Fibroblast of mammary gland (primary cell): ENCODE measurements around the gene GABRR2.
"Not testable (repeated sequence)": the region's sequence is repeated elsewhere in the genome, so short reads cannot be mapped to it uniquely, and the experiment has no call there.

Experiments used
- DNase-seq: peaks from one replicate; pipeline ENCODE4 v3.0.0-alpha.2; 2010; ENCODE audit warnings: low read depth
- H3K4me3 ChIP-seq: 2 replicates; pipeline ENCODE4 v1.5.1; 2011; ENCODE audit warnings: low read depth, mild to moderate bottlenecking, low read length, moderate library complexity; ENCODE audit not compliant: control insufficient read depth
- CTCF ChIP-seq: conservative IDR thresholded peaks from 2 replicates; pipeline ENCODE4 v1.5.1; 2011; ENCODE audit warnings: low read depth, low read length, inconsistent platforms; ENCODE audit not compliant: control insufficient read depth, insufficient read depth

GABRR2 gene

DNA sequence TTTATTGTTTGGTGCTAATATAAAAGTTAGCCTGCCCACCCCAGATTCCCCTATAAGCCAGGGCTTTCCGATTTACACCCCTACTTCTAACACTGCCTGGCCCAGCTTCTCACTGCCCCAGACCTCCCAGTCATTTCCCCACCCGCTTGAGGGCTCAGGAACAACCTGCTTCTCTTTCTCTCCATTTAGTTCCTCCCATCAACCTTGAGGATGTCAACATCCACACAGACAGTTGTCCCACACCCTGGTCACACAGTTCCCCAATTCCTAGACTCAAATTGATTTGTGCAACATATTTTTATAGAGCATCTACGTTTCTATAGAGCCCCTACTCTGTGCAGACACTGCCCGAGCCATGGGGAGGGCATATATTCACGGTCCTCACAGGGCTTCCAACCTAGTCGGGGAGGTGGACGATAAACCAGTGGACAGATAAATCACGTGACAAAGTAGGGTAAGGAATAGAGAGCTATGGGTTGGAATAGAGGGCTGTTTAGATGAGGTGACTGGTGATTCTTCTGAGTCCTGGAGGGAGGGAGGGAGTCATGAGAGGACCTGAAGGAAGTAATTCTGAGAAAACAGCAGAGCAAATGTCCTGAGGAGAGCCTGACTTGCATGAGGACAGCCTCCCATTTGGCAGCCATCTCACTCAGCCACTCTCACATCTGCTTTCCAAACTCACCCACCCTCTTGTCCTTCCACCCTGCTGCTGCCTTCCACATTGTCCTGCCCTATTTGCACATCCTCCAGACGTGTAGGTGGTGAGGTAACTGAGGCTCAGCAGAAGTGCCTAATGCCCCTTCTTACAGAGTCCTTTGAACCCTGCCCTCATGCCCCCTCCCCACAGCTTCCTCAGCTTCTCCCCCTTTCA is 6.3 kb downstream of the GABRR2 start:
- no peak for DNase-seq
- H3K4me3 ChIP-seq: no peak overlapping the region
- TF ChIP-seq CTCF: no peak

GRCh38 chr6:89304517-89304916 is 10.6 kb downstream of the GABRR2 start:
- DNase-seq, H3K4me3 ChIP-seq: not testable (repeated sequence)

- TF ChIP-seq CTCF: no peak
- no peak overlapping the region for H3K4me3 ChIP-seq
- DNase-seq: no peak
These were observed 12.2 kb downstream of the GABRR2 start for GRCh38 chr6:89302936-89303335.

DNA sequence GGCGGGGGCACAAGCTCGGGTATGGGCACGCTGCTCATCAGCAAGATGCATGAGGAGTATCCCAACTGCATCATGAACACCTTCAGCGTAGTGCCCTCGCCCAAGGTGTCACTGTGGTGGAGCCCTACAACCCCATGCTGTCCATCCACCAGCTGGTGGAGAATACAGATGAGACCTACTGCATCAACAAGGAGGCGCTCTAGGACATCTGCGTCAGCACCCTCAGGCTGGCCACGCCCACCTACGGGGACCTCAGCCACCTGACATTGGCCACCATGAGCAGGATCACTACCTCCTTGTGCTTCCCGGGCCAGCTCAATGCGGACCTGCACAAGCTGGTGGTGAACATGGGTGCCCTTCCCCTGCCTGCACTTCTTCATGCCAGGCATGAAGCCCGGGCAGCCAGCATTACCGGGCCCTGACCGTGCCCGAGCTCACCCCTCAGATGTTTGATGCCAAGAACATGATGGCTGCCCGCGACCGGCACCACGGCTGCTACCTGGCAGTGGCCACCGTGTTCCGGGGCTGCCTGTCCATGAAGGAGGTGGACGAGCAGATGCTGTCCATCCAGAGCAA is 12.8 kb downstream of the GABRR2 start:
- no peak for TF ChIP-seq CTCF
- no peak for DNase-seq
- H3K4me3 ChIP-seq: no peak overlapping the region

GRCh38 chr6:89301586-89302194 is 13.4 kb downstream of the GABRR2 start:
- DNase-seq: no peak
- no peak overlapping the region for H3K4me3 ChIP-seq
- TF ChIP-seq CTCF: no peak

DNA sequence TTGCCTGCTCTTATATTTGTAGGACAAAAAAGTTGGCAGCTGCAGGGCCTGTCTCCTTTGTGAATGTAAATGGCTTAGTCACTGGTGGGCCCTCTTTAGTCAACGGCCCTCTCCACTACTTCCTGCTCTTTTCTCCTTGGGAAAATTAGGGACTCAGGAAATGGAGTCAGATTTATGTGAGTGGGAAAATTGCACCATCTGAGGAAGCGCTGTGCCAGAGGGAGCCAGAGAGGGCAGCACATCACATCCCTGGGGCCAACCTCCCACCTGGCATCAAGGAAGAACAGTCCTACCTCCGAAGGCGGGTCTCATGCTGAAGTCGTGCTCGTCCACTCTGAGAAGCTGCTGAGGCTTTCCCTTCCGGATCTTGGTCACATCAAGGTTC is 15.6 kb downstream of the GABRR2 start:
- H3K4me3 ChIP-seq: no peak overlapping the region
- peak; percentile 21 for TF ChIP-seq CTCF
- peak; percentile 31 for DNase-seq
